HCT116 (cell line): ENCODE results near the gene IP6K2. TPM values are rescaled to one million over a fixed set of nuclear protein-coding genes. Genes with fewer than 3 reads are reported as not detected.

Experiments used
- ATAC-seq: fragments of 200-7000 bp; cut with Tn5 transposase; 2 replicates; pipeline ENCODE4 v1.9.1; 2020; ENCODE audit warnings: mild to moderate bottlenecking, moderate library complexity
- BruUV-seq: library from RNA; stranded (reverse); fragments of 400-500 nt; replicated peaks from 2 replicates; lab custom pipeline; 2021; lab: Mats Ljungman, UMichigan
- CTCF ChIA-PET: fragments of 300-600 bp; sonication (Branson Sonifier 250); formaldehyde crosslinking; loops from one replicate; lab custom pipeline; 2021; ENCODE audit warnings: antibody characterized with exemption; lab: Charles Lee
- POLR2A ChIA-PET: fragments of 300-600, 350-600 bp; sonication (Branson Sonifier 250); formaldehyde crosslinking; loops from one replicate; lab custom pipeline; 2021; ENCODE audit warnings: antibody characterized with exemption; lab: Charles Lee
- RAD21 ChIA-PET, 2 experiments: fragments of 300-600 bp; sonication (Branson Sonifier 250); formaldehyde crosslinking; loops; one replicate each; lab custom pipeline; 2023; ENCODE audit warnings: low total read pairs in 2 of 2; ENCODE audit not compliant: uncharacterized antibody in 2 of 2, unreplicated experiment in 2 of 2, low non-redundant PET in 1 of 2; lab: Charles Lee
- DNase-seq: peaks from one replicate; pipeline ENCODE4 v3.0.0-alpha.2; 2010; ENCODE audit warnings: low read depth, low spot score
- H2AFZ ChIP-seq: fragments of 200-600 bp; shearing (Covaris generic), sonication (generic); 2 replicates; pipeline ENCODE4 v1.6.1; 2017; ENCODE audit warnings: low read depth, mixed run types, mixed read lengths, antibody characterized with exemption, low read length; ENCODE audit not compliant: poor library complexity, severe bottlenecking
- H3K27ac ChIP-seq: 2 replicates; pipeline ENCODE4 v1.5.1; 2012; ENCODE audit warnings: low read depth, low read length
- H3K27me3 ChIP-seq: fragments of 200-600 bp; sonication (generic); 2 replicates; pipeline ENCODE4 v1.6.1; 2016; ENCODE audit warnings: mixed run types, low read length, mixed read lengths; ENCODE audit not compliant: insufficient read depth
- H3K36me3 ChIP-seq, 2 experiments: fragments of 200-500 bp in 1 of 2; fragments of 200-600 bp in 1 of 2; sonication (Bioruptor generic) in 1 of 2; sonication (generic) in 1 of 2; 2 replicates each; pipeline versions ENCODE4 v1.5.1 to v1.6.1; 2014 to 2016; ENCODE audit warnings: low read length in 2 of 2, inconsistent platforms in 1 of 2, mixed read lengths in 1 of 2, mixed run types in 1 of 2; ENCODE audit not compliant: insufficient read depth in 2 of 2, control insufficient read depth in 1 of 2
- H3K4me1 ChIP-seq, 2 experiments: fragments of 200-600 bp in 1 of 2; sonication (generic) in 1 of 2; 2 replicates each; pipeline versions ENCODE4 v1.5.1 to v1.6.1; 2012 to 2017; ENCODE audit warnings: low read length in 2 of 2, inconsistent platforms in 1 of 2, mild to moderate bottlenecking in 1 of 2, mixed read lengths in 1 of 2, mixed run types in 1 of 2, moderate library complexity in 1 of 2; ENCODE audit not compliant: insufficient read depth in 2 of 2, control insufficient read depth in 1 of 2
- H3K4me2 ChIP-seq: fragments of 200-600 bp; sonication (generic); 2 replicates; pipeline ENCODE4 v1.6.1; 2017; ENCODE audit warnings: mixed run types, low read length, mixed read lengths
- H3K4me3 ChIP-seq, 2 experiments: fragments of 200-600 bp in 1 of 2; sonication (generic) in 1 of 2; replicated peaks in 1 of 2; 2 replicates each; pipeline ENCODE4 v1.5.1; 2011 to 2016; ENCODE audit warnings: low read length in 2 of 2, control low read depth in 1 of 2, low read depth in 1 of 2, mild to moderate bottlenecking in 1 of 2, mixed read lengths in 1 of 2, mixed run types in 1 of 2
- H3K79me2 ChIP-seq: fragments of 200-600 bp; sonication (generic); 2 replicates; pipeline ENCODE4 v1.6.1; 2017; ENCODE audit warnings: mild to moderate bottlenecking, mixed run types, low read length, moderate library complexity, mixed read lengths; ENCODE audit not compliant: insufficient read depth
- H3K9ac ChIP-seq: fragments of 200-600 bp; sonication (generic); 2 replicates; pipeline ENCODE4 v1.6.1; 2016; ENCODE audit warnings: low read length, mixed read lengths
- H3K9me2 ChIP-seq: fragments of 200-600 bp; sonication (generic), shearing (Covaris generic); 2 replicates; pipeline ENCODE4 v1.6.1; 2017; ENCODE audit warnings: mixed run types, mild to moderate bottlenecking, moderate library complexity; ENCODE audit not compliant: insufficient read depth
- H3K9me3 ChIP-seq, 2 experiments: fragments of 200-500 bp in 1 of 2; fragments of 200-600 bp in 1 of 2; sonication (Bioruptor generic) in 1 of 2; sonication (generic) in 1 of 2; 2 replicates each; pipeline ENCODE4 v1.6.1; 2014 to 2017; ENCODE audit warnings: low read length in 2 of 2, mixed read lengths in 2 of 2, inconsistent platforms in 1 of 2, low read depth in 1 of 2, mild to moderate bottlenecking in 1 of 2, mixed run types in 1 of 2, moderate library complexity in 1 of 2; ENCODE audit not compliant: control insufficient read depth in 1 of 2, insufficient read depth in 1 of 2
- H4K20me1 ChIP-seq: fragments of 200-600 bp; sonication (generic), shearing (Covaris generic); 2 replicates; pipeline ENCODE4 v1.6.1; 2017; ENCODE audit warnings: mixed run types, mild to moderate bottlenecking, moderate library complexity; ENCODE audit not compliant: insufficient read depth
- CBX3 ChIP-seq: IDR thresholded peaks from 2 replicates; pipeline ENCODE4 v1.6.1; 2012; ENCODE audit warnings: low read depth
- CEBPB ChIP-seq: IDR thresholded peaks from 2 replicates; pipeline ENCODE4 v1.6.1; 2012; ENCODE audit warnings: low read depth
- EGR1 ChIP-seq: IDR thresholded peaks from 2 replicates; pipeline ENCODE4 v1.6.1; 2012; ENCODE audit warnings: low read depth
- ELF1 ChIP-seq: IDR thresholded peaks from 2 replicates; pipeline ENCODE4 v1.6.1; 2012; ENCODE audit warnings: low read depth, borderline replicate concordance
- EZH2 ChIP-seq: fragments of 200-600 bp; sonication (generic); IDR thresholded peaks from 2 replicates; pipeline ENCODE4 v1.6.1; 2017; ENCODE audit warnings: antibody characterized with exemption, mixed run types
- EZH2phosphoT487 ChIP-seq: fragments of 200-600 bp; IDR thresholded peaks from 2 replicates; pipeline ENCODE4 v1.6.1; 2018; ENCODE audit warnings: antibody characterized with exemption, borderline replicate concordance
- FOSL1 ChIP-seq: IDR thresholded peaks from 2 replicates; pipeline ENCODE4 v1.6.1; 2012; ENCODE audit warnings: low read depth
- JUND ChIP-seq: IDR thresholded peaks from 2 replicates; pipeline ENCODE4 v1.6.1; 2012
- SIN3A ChIP-seq: IDR thresholded peaks from 2 replicates; pipeline ENCODE4 v1.6.1; 2012; ENCODE audit warnings: low read depth
- SP1 ChIP-seq: IDR thresholded peaks from 2 replicates; pipeline ENCODE4 v1.6.1; 2012; ENCODE audit warnings: low read depth
- SRF ChIP-seq: IDR thresholded peaks from 2 replicates; pipeline ENCODE4 v1.6.1; 2012; ENCODE audit warnings: low read depth
- YY1 ChIP-seq: IDR thresholded peaks from 2 replicates; pipeline ENCODE4 v1.6.1; 2011; ENCODE audit warnings: low read length, low read depth, moderate library complexity, mild to moderate bottlenecking; ENCODE audit not compliant: insufficient replicate concordance; ENCODE audit errors: extremely low read depth
- ZFX ChIP-seq: fragments of 450-650 bp; IDR thresholded peaks from 2 replicates; pipeline ENCODE4 v1.6.1; 2017
- intact Hi-C: fragments of 100-400 bp; cut with micrococcal nuclease; formaldehyde crosslinking; loops from 2 replicates; pipeline ENCODE4 v1.10.0; 2022
- total RNA-seq: library from RNA; stranded (reverse); gene quantifications from one replicate; pipeline ENCODE4 v1.2.1, GENCODE V29; 2021; ENCODE audit not compliant: unreplicated experiment
- TF ChIP-seq, protein P1 (sequence below): IDR thresholded peaks from 2 replicates; pipeline ENCODE4 v1.6.1; 2012
- TF ChIP-seq, protein P2 (sequence below), 3 experiments: fragments of 200-600 bp in 1 of 3; sonication (generic) in 1 of 3; IDR thresholded peaks in 2 of 3; conservative IDR thresholded peaks in 1 of 3; 2 replicates each; pipeline ENCODE4 v1.5.1; 2012 to 2017; ENCODE audit warnings: low read depth in 2 of 3, low read length in 2 of 3, antibody characterized with exemption in 1 of 3, borderline replicate concordance in 1 of 3, control low read depth in 1 of 3, mild to moderate bottlenecking in 1 of 3, mixed read lengths in 1 of 3, mixed run types in 1 of 3, moderate library complexity in 1 of 3; ENCODE audit not compliant: insufficient read depth in 1 of 3
- TF ChIP-seq, protein P3 (sequence below): IDR thresholded peaks from 2 replicates; pipeline ENCODE4 v1.6.1; 2011; ENCODE audit warnings: mild to moderate bottlenecking, low read length, moderate library complexity; ENCODE audit not compliant: insufficient replicate concordance; ENCODE audit errors: extremely low read depth
- TF ChIP-seq, protein P4 (sequence below): IDR thresholded peaks from 2 replicates; pipeline ENCODE4 v1.6.1; 2012
- TF ChIP-seq, protein P5 (sequence below): IDR thresholded peaks from 2 replicates; pipeline ENCODE4 v1.6.1; 2012; ENCODE audit warnings: low read depth

IP6K2 gene
- total RNA-seq, 1 experiment from 2014 or later, result 89.5 TPM

DNA sequence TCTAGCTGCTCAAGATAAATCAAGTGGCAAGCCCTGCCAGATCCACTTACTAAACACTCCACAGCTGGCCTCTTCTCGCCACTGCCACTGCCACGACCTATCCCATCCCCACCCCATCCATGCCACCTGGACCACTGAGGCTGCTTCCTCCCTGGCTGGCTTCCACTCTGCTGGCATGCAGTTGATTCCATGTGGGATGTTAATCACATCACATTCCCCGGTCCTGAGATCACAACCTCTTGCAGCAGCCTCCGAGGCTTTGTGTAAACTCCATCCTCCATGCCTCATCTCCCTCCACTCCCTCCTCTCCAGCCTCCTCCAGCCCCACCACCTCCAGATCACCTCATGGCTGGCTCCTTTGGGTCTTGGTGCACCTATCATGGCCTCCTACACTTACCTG is 39.0 kb downstream of the IP6K2 start:
- TF ChIP-seq CBX3 (no peak), SIN3A (no peak), ZFX (no peak), EZH2phosphoT487 (no peak), FOSL1 (no peak), SRF (no peak), CEBPB (no peak), YY1 (no peak), EGR1 (no peak), SP1 (no peak), EZH2 (no peak), JUND (no peak), ELF1 (no peak)
- TF ChIP-seq, protein P1, sequence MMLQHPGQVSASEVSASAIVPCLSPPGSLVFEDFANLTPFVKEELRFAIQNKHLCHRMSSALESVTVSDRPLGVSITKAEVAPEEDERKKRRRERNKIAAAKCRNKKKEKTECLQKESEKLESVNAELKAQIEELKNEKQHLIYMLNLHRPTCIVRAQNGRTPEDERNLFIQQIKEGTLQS, result no peak
- TF ChIP-seq, protein P2, sequence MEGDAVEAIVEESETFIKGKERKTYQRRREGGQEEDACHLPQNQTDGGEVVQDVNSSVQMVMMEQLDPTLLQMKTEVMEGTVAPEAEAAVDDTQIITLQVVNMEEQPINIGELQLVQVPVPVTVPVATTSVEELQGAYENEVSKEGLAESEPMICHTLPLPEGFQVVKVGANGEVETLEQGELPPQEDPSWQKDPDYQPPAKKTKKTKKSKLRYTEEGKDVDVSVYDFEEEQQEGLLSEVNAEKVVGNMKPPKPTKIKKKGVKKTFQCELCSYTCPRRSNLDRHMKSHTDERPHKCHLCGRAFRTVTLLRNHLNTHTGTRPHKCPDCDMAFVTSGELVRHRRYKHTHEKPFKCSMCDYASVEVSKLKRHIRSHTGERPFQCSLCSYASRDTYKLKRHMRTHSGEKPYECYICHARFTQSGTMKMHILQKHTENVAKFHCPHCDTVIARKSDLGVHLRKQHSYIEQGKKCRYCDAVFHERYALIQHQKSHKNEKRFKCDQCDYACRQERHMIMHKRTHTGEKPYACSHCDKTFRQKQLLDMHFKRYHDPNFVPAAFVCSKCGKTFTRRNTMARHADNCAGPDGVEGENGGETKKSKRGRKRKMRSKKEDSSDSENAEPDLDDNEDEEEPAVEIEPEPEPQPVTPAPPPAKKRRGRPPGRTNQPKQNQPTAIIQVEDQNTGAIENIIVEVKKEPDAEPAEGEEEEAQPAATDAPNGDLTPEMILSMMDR (IDR thresholded peaks at IDR 0.05 in 2 of 3, conservative IDR thresholded peaks at IDR 0.05 in 1 of 3; ENCODE audit: borderline replicate concordance in 1 of 3, insufficient read depth in 1 of 3, low read depth in 2 of 3, low read length in 2 of 3), result no peak
- TF ChIP-seq, protein P3, sequence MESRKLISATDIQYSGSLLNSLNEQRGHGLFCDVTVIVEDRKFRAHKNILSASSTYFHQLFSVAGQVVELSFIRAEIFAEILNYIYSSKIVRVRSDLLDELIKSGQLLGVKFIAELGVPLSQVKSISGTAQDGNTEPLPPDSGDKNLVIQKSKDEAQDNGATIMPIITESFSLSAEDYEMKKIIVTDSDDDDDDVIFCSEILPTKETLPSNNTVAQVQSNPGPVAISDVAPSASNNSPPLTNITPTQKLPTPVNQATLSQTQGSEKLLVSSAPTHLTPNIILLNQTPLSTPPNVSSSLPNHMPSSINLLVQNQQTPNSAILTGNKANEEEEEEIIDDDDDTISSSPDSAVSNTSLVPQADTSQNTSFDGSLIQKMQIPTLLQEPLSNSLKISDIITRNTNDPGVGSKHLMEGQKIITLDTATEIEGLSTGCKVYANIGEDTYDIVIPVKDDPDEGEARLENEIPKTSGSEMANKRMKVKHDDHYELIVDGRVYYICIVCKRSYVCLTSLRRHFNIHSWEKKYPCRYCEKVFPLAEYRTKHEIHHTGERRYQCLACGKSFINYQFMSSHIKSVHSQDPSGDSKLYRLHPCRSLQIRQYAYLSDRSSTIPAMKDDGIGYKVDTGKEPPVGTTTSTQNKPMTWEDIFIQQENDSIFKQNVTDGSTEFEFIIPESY, result no peak
- TF ChIP-seq, protein P4, sequence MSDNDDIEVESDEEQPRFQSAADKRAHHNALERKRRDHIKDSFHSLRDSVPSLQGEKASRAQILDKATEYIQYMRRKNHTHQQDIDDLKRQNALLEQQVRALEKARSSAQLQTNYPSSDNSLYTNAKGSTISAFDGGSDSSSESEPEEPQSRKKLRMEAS, result no peak
- TF ChIP-seq, protein P5, sequence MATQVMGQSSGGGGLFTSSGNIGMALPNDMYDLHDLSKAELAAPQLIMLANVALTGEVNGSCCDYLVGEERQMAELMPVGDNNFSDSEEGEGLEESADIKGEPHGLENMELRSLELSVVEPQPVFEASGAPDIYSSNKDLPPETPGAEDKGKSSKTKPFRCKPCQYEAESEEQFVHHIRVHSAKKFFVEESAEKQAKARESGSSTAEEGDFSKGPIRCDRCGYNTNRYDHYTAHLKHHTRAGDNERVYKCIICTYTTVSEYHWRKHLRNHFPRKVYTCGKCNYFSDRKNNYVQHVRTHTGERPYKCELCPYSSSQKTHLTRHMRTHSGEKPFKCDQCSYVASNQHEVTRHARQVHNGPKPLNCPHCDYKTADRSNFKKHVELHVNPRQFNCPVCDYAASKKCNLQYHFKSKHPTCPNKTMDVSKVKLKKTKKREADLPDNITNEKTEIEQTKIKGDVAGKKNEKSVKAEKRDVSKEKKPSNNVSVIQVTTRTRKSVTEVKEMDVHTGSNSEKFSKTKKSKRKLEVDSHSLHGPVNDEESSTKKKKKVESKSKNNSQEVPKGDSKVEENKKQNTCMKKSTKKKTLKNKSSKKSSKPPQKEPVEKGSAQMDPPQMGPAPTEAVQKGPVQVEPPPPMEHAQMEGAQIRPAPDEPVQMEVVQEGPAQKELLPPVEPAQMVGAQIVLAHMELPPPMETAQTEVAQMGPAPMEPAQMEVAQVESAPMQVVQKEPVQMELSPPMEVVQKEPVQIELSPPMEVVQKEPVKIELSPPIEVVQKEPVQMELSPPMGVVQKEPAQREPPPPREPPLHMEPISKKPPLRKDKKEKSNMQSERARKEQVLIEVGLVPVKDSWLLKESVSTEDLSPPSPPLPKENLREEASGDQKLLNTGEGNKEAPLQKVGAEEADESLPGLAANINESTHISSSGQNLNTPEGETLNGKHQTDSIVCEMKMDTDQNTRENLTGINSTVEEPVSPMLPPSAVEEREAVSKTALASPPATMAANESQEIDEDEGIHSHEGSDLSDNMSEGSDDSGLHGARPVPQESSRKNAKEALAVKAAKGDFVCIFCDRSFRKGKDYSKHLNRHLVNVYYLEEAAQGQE, result no peak
- ChIA-PET POLR2A (no interaction called here), RAD21 (no interaction called here), CTCF (no interaction called here)
- ATAC-seq (no peak), DNase-seq (no peak)
- no peak overlapping the region for H3K4me2 ChIP-seq
- no TSS peak for BruUV-seq
- intact Hi-C loops, result no loop called here
- H3K27ac ChIP-seq, result no peak overlapping the region
- no peaks in the 10 kb centered on the region for H3K27me3 ChIP-seq
- no peaks in the 10 kb centered on the region for H4K20me1 ChIP-seq
- no peak overlapping the region for H3K4me3 ChIP-seq
- peaks cover 7% of the 10 kb centered on the region; the same call in 1 of the 2 replicates for H3K79me2 ChIP-seq
- no peaks in the 10 kb centered on the region for H3K9me2 ChIP-seq
- no peak overlapping the region for H3K9ac ChIP-seq
- peaks cover 0 to 11% of the 10 kb centered on the region in 2 experiments; a peak in 3 of 4 replicates for H3K4me1 ChIP-seq
- peaks cover 33 to 47% of the 10 kb centered on the region in 2 experiments for H3K36me3 ChIP-seq
- no peak overlapping the region for H2AFZ ChIP-seq
- H3K9me3 ChIP-seq, result no peaks in the 10 kb centered on the region
